PFSK-1 (cell line): ENCODE data around the gene VAPB.

Experiments
- FOXP2 ChIP-seq: optimal IDR thresholded peaks from 2 replicates; pipeline ENCODE3; 2011; ENCODE audit warnings: borderline replicate concordance, control low read depth, inconsistent platforms; ENCODE audit not compliant: insufficient read depth; ENCODE audit errors: extremely low read length, extremely low read depth
- POLR2AphosphoS5 ChIP-seq: IDR thresholded peaks from 2 replicates; pipeline ENCODE4 v1.6.1; 2012; ENCODE audit warnings: low read depth, mild to moderate bottlenecking, control low read depth, low read length, moderate library complexity
- REST ChIP-seq, 2 experiments: IDR thresholded peaks; 2 replicates each; pipeline versions ENCODE4 v1.6.1 to v1.8.0; 2011 to 2012; ENCODE audit warnings: low read depth in 2 of 2, low read length in 2 of 2, control low read depth in 1 of 2, inconsistent platforms in 1 of 2, mild to moderate bottlenecking in 1 of 2, moderate library complexity in 1 of 2; ENCODE audit not compliant: insufficient read depth in 1 of 2
- SIN3A ChIP-seq: IDR thresholded peaks from 2 replicates; pipeline ENCODE4 v1.6.1; 2012; ENCODE audit warnings: mild to moderate bottlenecking, low read length, moderate library complexity, borderline replicate concordance; ENCODE audit not compliant: insufficient read depth
- TAF1 ChIP-seq: IDR thresholded peaks from 2 replicates; pipeline ENCODE4 v1.6.1; 2012; ENCODE audit warnings: low read length, control low read depth, borderline replicate concordance; ENCODE audit not compliant: insufficient read depth

Gene VAPB

GRCh38 chr20:58408603-58409246, 19.7 kb downstream of the VAPB start:
- TF ChIP-seq TAF1, result no peak
- no peak for TF ChIP-seq FOXP2
- no peak for TF ChIP-seq SIN3A
- no peak for TF ChIP-seq REST (IDR thresholded peaks at IDR 0.05; ENCODE audit: insufficient read depth in 1 of 2, low read depth in 2 of 2, low read length in 2 of 2)
- no peak for TF ChIP-seq POLR2AphosphoS5

GRCh38 chr20:58416057-58416456, 27.0 kb downstream of the VAPB start:
- TF ChIP-seq REST (IDR thresholded peaks at IDR 0.05; ENCODE audit: insufficient read depth in 1 of 2, low read depth in 2 of 2, low read length in 2 of 2), result no peak
- no peak for TF ChIP-seq POLR2AphosphoS5
- TF ChIP-seq FOXP2, result no peak
- TF ChIP-seq SIN3A, result no peak
- TF ChIP-seq TAF1, result no peak

GRCh38 chr20:58416835-58417234, 27.8 kb downstream of the VAPB start:
- TF ChIP-seq TAF1 (no peak), FOXP2 (no peak), POLR2AphosphoS5 (no peak), REST (IDR thresholded peaks at IDR 0.05; ENCODE audit: insufficient read depth in 1 of 2, low read depth in 2 of 2, low read length in 2 of 2) (no peak), SIN3A (no peak)

DNA sequence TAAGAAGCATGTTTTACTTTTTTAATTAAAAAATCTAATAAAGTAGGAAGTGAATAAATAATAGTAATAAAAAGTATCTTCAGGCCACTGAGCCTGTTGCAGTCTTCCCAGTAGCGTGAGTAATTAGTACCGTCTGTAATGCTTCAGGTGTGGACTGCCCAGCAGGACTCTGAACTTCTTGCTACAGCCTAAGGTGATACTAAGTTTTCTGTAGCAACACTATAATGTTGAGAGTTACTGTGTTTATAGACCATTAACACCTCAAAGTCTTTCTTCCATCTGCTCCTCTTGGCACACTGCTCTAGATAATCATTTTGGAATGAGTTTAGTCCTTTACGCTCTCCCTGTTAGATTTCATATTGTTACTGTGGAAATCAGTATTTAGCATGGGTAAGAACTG, 28.4 kb downstream of the VAPB start:
- TF ChIP-seq FOXP2 (no peak), REST (IDR thresholded peaks at IDR 0.05; ENCODE audit: insufficient read depth in 1 of 2, low read depth in 2 of 2, low read length in 2 of 2) (no peak), POLR2AphosphoS5 (no peak), SIN3A (no peak), TAF1 (no peak)
